SU-DHL-6 (cell line): Measurements from ENCODE around the gene OR13C4.

ENCODE experiments used
- H2AFZ ChIP-seq: fragments of 200-600 bp; sonication (generic); 2 replicates; pipeline ENCODE4 v1.6.1; 2014; ENCODE audit warnings: low read depth, mild to moderate bottlenecking, moderate library complexity, mixed read lengths, antibody characterized with exemption, low read length; ENCODE audit not compliant: severe bottlenecking
- H3F3A ChIP-seq: fragments of 200-600 bp; shearing (Covaris generic); 2 replicates; pipeline ENCODE4 v1.6.0; 2016; ENCODE audit warnings: antibody characterized with exemption, mild to moderate bottlenecking; ENCODE audit not compliant: insufficient read depth
- H3K27ac ChIP-seq: fragments of 200-600 bp; sonication (generic); 2 replicates; pipeline ENCODE4 v1.5.1; 2016; ENCODE audit warnings: low read depth, mild to moderate bottlenecking, low read length, moderate library complexity, mixed read lengths
- H3K27me3 ChIP-seq: fragments of 200-600 bp; sonication (generic), shearing (Covaris generic); 2 replicates; pipeline ENCODE4 v1.6.0; 2014; ENCODE audit warnings: mild to moderate bottlenecking, low read length
- H3K36me3 ChIP-seq: fragments of 200-600 bp; sonication (generic); 2 replicates; pipeline ENCODE4 v1.6.1; 2014; ENCODE audit warnings: mild to moderate bottlenecking, low read length, mixed read lengths
- H3K4me2 ChIP-seq: fragments of 300-600, 200-600 bp; shearing (Covaris generic), sonication (generic); 2 replicates; pipeline ENCODE4 v1.6.0; 2014; ENCODE audit warnings: low read length, low read depth, mild to moderate bottlenecking; ENCODE audit not compliant: poor library complexity, severe bottlenecking
- H3K4me3 ChIP-seq: fragments of 200-600 bp; sonication (generic); 2 replicates; pipeline ENCODE4 v1.5.1; 2014; ENCODE audit warnings: antibody characterized with exemption, low read length, mild to moderate bottlenecking, mixed read lengths; ENCODE audit not compliant: insufficient read depth, poor library complexity, severe bottlenecking
- H3K79me2 ChIP-seq: fragments of 200-600 bp; sonication (generic); 2 replicates; pipeline ENCODE4 v1.6.1; 2014; ENCODE audit warnings: mild to moderate bottlenecking, low read length, moderate library complexity; ENCODE audit not compliant: insufficient read depth
- H3K9ac ChIP-seq: fragments of 200-600 bp; sonication (generic); 2 replicates; pipeline ENCODE4 v1.7.0; 2014; ENCODE audit warnings: mild to moderate bottlenecking, low read length
- H3K9me2 ChIP-seq: fragments of 200-600 bp; sonication (generic); replicated peaks from 2 replicates; pipeline ENCODE4 v1.6.1; 2014; ENCODE audit warnings: low read length; ENCODE audit not compliant: insufficient read depth
- H3K9me3 ChIP-seq: fragments of 200-600 bp; sonication (generic); 2 replicates; pipeline ENCODE4 v1.6.1; 2014; ENCODE audit warnings: low read length, mixed read lengths; ENCODE audit not compliant: insufficient read depth
- H4K20me1 ChIP-seq: fragments of 200-600 bp; sonication (generic); 2 replicates; pipeline ENCODE4 v1.6.1; 2014; ENCODE audit warnings: low read depth, mild to moderate bottlenecking, antibody characterized with exemption, low read length, moderate library complexity, mixed read lengths
- EZH2phosphoT487 ChIP-seq: fragments of 200-600 bp; sonication (generic), shearing (Covaris generic); conservative IDR thresholded peaks from 2 replicates; pipeline ENCODE4 v1.6.1; 2018; ENCODE audit warnings: mild to moderate bottlenecking, antibody characterized with exemption, low read length, moderate library complexity, mixed read lengths
- TF ChIP-seq, protein P1 (sequence below): fragments of 200-600 bp; sonication (generic); IDR thresholded peaks from one replicate; pipeline ENCODE4 v1.5.1; 2017; ENCODE audit warnings: antibody characterized with exemption, mild to moderate bottlenecking, low read length, moderate library complexity; ENCODE audit not compliant: insufficient read depth, poor library complexity, severe bottlenecking

Gene OR13C4

DNA sequence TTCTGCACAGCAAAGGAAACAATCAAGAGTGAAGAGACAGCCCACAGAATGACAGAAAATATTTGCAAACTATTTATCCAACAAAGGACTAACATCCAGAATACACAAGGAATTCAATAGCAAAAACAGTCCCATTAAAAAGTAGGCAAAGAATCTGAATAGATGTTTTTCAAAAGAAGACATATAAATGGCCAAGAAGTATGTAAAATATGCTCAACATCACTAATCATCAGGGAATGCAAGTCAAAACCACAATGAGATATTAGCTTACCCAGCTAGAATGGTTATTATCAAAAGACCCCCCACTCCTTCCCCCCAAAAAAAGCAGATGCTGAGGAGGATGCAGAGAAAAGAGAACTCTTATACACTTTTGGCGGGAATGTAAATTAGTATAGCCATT, 28.5 kb upstream of the OR13C4 start:
- no peak overlapping the region for H2AFZ ChIP-seq
- H3K27ac ChIP-seq = no peak overlapping the region
- H4K20me1 ChIP-seq = no peaks in the 10 kb centered on the region
- H3K4me2 ChIP-seq = no peak overlapping the region
- TF ChIP-seq, protein P1, sequence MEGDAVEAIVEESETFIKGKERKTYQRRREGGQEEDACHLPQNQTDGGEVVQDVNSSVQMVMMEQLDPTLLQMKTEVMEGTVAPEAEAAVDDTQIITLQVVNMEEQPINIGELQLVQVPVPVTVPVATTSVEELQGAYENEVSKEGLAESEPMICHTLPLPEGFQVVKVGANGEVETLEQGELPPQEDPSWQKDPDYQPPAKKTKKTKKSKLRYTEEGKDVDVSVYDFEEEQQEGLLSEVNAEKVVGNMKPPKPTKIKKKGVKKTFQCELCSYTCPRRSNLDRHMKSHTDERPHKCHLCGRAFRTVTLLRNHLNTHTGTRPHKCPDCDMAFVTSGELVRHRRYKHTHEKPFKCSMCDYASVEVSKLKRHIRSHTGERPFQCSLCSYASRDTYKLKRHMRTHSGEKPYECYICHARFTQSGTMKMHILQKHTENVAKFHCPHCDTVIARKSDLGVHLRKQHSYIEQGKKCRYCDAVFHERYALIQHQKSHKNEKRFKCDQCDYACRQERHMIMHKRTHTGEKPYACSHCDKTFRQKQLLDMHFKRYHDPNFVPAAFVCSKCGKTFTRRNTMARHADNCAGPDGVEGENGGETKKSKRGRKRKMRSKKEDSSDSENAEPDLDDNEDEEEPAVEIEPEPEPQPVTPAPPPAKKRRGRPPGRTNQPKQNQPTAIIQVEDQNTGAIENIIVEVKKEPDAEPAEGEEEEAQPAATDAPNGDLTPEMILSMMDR = no peak
- no peak for TF ChIP-seq EZH2phosphoT487
- no peaks in the 10 kb centered on the region for H3K9me3 ChIP-seq
- no peaks in the 10 kb centered on the region for H3K36me3 ChIP-seq
- H3K79me2 ChIP-seq = no peaks in the 10 kb centered on the region
- no peak overlapping the region for H3K4me3 ChIP-seq
- H3F3A ChIP-seq = no peaks in the 10 kb centered on the region
- H3K9me2 ChIP-seq = no peaks in the 10 kb centered on the region
- no peaks in the 10 kb centered on the region for H3K27me3 ChIP-seq
- no peak overlapping the region for H3K9ac ChIP-seq

DNA sequence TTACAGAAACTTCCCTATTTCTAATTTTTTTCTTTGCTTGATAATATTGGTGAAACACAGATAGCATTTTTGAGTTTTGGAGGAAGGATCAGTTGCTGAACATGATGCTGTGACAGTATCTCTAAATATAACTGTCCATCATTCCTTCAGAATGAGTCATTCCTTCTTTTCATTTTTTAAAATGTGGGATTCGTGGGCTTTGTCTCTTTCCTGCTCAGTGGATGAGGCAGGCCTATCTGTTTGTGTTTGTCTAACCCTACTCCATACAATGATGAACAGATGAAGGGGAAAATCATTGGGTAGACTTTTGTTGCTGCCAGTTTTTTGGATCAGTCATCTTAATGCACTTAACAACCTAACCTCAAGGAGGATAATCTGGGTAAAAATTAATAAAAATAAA, 26.3 kb upstream of the OR13C4 start:
- no peak overlapping the region for H3K4me3 ChIP-seq
- H2AFZ ChIP-seq = no peak overlapping the region
- no peak overlapping the region for H3K27ac ChIP-seq
- no peaks in the 10 kb centered on the region for H3K36me3 ChIP-seq
- no peaks in the 10 kb centered on the region for H3K79me2 ChIP-seq
- no peak overlapping the region for H3K4me2 ChIP-seq
- no peaks in the 10 kb centered on the region for H3K27me3 ChIP-seq
- no peaks in the 10 kb centered on the region for H3K9me3 ChIP-seq
- H4K20me1 ChIP-seq = no peaks in the 10 kb centered on the region
- H3K9me2 ChIP-seq = no peaks in the 10 kb centered on the region
- H3K9ac ChIP-seq = no peak overlapping the region
- TF ChIP-seq, protein P1 = no peak
- no peak for TF ChIP-seq EZH2phosphoT487
- H3F3A ChIP-seq = no peaks in the 10 kb centered on the region

DNA sequence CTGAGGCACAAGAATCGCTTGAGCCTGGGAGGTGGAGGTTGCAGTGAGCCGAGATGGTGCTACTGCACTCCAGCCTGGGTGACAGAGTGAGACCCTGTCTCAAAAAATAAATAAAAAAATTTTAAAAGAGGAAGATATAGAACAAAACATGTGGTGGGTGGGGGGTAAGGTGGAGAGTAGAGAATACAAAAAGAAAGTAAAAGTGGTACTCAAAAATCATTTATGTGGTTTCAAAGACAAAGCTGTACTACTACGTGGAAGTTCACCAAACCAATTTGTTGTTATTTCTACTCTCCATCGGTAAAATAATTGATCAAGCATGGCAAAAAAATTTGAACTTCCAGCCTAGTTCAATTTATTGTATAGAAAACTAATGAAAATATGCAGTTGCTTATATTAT, 17.6 kb upstream of the OR13C4 start:
- H3K9me2 ChIP-seq = no peaks in the 10 kb centered on the region
- H3K9ac ChIP-seq = no peak overlapping the region
- H3K79me2 ChIP-seq = no peaks in the 10 kb centered on the region
- H4K20me1 ChIP-seq = no peaks in the 10 kb centered on the region
- no peak overlapping the region for H3K27ac ChIP-seq
- no peaks in the 10 kb centered on the region for H3K36me3 ChIP-seq
- no peaks in the 10 kb centered on the region for H3K27me3 ChIP-seq
- no peaks in the 10 kb centered on the region for H3K9me3 ChIP-seq
- H3F3A ChIP-seq = no peaks in the 10 kb centered on the region
- H3K4me3 ChIP-seq = no peak overlapping the region
- no peak for TF ChIP-seq EZH2phosphoT487
- TF ChIP-seq, protein P1 = no peak
- H3K4me2 ChIP-seq = no peak overlapping the region
- H2AFZ ChIP-seq = no peak overlapping the region

DNA sequence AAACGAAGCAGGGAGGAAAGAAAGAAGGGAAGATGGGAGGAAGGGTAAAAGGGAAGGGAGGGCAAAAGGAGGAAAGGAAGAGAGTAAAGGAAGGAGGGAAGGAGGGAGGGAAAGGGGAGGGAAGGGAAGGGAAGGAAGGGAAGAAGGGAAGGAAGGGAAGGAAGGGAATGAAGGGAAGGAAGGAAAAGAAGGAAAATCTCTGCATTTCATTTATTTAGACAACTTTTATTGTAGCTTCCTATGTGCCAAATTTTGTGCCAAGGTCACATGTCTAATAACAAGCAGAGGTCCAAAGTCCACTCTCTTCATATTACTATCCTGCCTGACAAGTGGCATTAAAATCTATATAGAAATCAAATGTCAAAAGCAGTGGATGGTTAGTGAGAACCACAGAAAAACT, 12.3 kb upstream of the OR13C4 start:
- H3K27ac ChIP-seq = no peak overlapping the region
- no peak overlapping the region for H3K4me3 ChIP-seq
- no peaks in the 10 kb centered on the region for H3K27me3 ChIP-seq
- no peak overlapping the region for H3K4me2 ChIP-seq
- H3K79me2 ChIP-seq = no peaks in the 10 kb centered on the region
- no peaks in the 10 kb centered on the region for H3K9me3 ChIP-seq
- no peak overlapping the region for H2AFZ ChIP-seq
- H3K36me3 ChIP-seq = no peaks in the 10 kb centered on the region
- TF ChIP-seq, protein P1 = no peak
- no peak for TF ChIP-seq EZH2phosphoT487
- H3K9ac ChIP-seq = no peak overlapping the region
- no peaks in the 10 kb centered on the region for H4K20me1 ChIP-seq
- H3K9me2 ChIP-seq = no peaks in the 10 kb centered on the region
- no peaks in the 10 kb centered on the region for H3F3A ChIP-seq
